GM21825 (cell line): ENCODE measurements around the gene LRMDA.

ENCODE experiments used
- ATAC-seq: cut with Tn5 transposase; IDR thresholded peaks from one replicate; pipeline ENCODE4 v1.9.1; 2021; ENCODE audit warnings: mild to moderate bottlenecking, moderate library complexity; ENCODE audit not compliant: unreplicated experiment

LRMDA gene

GRCh38 chr10:75694269-75694668 lies 262.8 kb downstream of the LRMDA start:
- ATAC-seq, result no peak

GRCh38 chr10:75694790-75695189 lies 263.4 kb downstream of the LRMDA start:
- ATAC-seq, result no peak

- ATAC-seq, result no peak
These were observed 264.6 kb downstream of the LRMDA start for GRCh38 chr10:75695994-75696393.

GRCh38 chr10:75696536-75696935 lies 265.1 kb downstream of the LRMDA start:
- no peak for ATAC-seq

GRCh38 chr10:75703191-75703854 lies 271.9 kb downstream of the LRMDA start:
- no peak for ATAC-seq

GRCh38 chr10:75705426-75705825 lies 274.0 kb downstream of the LRMDA start:
- no peak for ATAC-seq

GRCh38 chr10:75707080-75707840 lies 275.8 kb downstream of the LRMDA start:
- no peak for ATAC-seq

GRCh38 chr10:75708060-75708459 lies 276.6 kb downstream of the LRMDA start:
- ATAC-seq, result no peak

- ATAC-seq, result no peak
These were observed 277.8 kb downstream of the LRMDA start for GRCh38 chr10:75709245-75709644.

GRCh38 chr10:75709811-75710210 lies 278.4 kb downstream of the LRMDA start:
- no peak for ATAC-seq

- ATAC-seq, result no peak
These were observed 280.9 kb downstream of the LRMDA start for GRCh38 chr10:75712242-75712880.

- no peak for ATAC-seq
These were observed 285.1 kb downstream of the LRMDA start for GRCh38 chr10:75716506-75716905.

GRCh38 chr10:75717126-75717916 lies 285.9 kb downstream of the LRMDA start:
- no peak for ATAC-seq

- ATAC-seq, result no peak
These were observed 287.6 kb downstream of the LRMDA start for GRCh38 chr10:75718991-75719390.

GRCh38 chr10:75720157-75720556 lies 288.7 kb downstream of the LRMDA start:
- ATAC-seq, result no peak

GRCh38 chr10:75722020-75722419 lies 290.6 kb downstream of the LRMDA start:
- ATAC-seq, result no peak

GRCh38 chr10:75722609-75723008 lies 291.2 kb downstream of the LRMDA start:
- no peak for ATAC-seq

- no peak for ATAC-seq
These were observed 292.0 kb downstream of the LRMDA start for GRCh38 chr10:75723319-75723980.

- ATAC-seq, result no peak
These were observed 292.6 kb downstream of the LRMDA start for GRCh38 chr10:75724047-75724446.
